ENCODE data around the gene NCCRP1.

NCCRP1 gene

DNA sequence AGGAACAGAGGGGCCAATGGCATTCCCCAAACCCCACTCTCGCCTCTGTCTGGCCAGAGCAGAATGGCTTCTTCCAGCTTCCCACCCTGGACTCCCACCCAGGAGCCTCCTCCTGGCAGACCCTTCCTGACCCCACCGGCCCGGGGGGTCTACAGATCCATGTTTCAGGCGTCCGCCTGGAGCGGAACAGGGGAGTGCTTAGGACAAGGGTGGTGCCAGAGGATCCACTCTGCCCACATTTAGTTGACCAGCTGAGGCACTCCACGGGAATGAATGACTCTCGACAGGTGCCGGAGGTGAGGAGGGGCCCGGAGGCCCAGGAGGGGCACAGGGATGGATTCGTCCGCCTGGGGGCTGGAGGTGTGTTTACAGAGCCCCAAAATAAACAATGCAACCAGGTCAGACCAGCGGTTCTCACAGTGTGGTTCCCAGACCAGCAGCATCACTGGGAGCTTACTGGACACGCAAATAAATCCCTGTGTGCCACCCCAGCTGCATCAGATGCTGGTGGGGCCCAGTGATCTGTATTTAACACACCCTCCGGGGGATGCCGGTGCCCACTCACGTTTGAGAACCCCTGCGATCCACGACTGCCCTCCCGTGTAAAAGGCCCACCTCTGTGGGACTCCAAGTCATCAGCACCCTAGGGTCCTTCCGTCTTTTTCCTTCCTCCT is 15.1 kb upstream of the NCCRP1 start:
- DNase-seq = no peak

DNA sequence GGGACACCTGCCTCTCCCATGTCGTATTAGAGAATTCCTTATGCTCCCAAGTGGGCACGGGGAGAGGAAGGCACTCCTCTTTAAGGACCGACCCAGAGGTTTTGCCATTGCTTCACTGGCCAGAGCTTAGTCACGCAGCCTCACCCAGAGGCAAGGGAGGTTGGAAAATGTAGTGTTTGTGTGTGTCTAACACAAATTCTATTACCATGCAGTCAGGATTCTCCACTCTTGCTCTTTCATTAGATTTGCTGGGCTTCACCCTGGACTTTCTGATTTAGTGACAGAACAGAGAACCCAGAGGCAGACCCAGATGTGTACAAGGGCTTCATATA is 14.6 kb upstream of the NCCRP1 start:
- no peak for DNase-seq

DNA sequence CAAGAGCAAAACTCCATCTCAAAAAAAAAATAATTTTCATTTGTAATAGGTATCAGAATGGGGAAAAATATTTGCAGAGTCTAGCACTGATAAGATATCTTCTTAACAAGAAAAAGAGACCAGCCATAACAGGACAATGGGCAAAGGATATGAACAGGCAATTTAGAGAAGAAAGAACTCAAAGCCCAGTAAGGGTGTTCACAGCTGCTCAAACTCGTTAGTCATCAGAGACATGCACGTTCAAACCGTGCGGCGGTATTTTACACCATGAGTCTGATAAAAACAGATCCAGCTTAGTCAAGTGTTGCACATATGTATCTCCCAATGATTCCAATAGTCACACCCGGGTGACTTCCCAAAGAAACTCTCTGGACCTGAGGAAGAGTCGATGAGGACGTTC is 13.7 kb upstream of the NCCRP1 start:
- DNase-seq = no peak

DNA sequence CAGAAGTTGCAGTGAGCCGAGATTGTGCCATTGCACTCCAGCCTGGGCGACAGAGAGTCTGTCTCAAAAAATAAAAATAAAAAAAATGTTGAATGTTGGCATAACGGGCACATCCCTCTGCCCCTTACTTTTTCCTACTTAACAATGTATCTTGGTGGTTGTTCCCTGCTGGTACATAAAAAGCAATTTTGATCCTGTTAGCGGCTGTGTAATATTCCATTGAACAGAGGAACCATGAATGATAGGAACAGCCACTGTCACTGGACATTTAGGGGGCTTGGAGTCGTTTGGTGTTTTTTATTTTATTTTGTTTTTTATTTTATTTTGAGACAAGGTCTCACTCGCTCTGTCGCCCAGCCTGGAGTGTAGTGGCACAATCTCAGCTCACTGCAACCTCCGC is 10.4 kb upstream of the NCCRP1 start:
- no peak for DNase-seq

DNA sequence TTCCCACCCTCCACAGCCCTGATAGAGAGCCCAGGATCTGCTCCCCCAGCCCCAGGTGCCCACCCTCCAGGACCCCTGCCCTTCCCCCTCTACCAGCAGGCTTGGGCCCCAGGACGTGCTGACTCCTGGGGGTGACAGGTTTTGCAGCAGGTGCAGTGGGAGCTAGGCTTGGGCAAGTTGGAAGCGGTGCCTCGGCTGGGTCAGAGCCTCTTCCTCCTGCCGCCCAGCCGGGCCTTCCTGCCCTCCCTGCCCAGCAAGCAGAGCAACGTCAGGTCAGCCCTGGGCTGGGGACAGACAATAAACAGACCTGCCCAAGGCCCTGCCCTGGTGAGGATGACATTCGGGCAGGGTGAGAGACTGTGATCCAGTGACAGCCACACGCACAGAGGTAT is 9.2 kb upstream of the NCCRP1 start:
- DNase-seq = no peak

DNA sequence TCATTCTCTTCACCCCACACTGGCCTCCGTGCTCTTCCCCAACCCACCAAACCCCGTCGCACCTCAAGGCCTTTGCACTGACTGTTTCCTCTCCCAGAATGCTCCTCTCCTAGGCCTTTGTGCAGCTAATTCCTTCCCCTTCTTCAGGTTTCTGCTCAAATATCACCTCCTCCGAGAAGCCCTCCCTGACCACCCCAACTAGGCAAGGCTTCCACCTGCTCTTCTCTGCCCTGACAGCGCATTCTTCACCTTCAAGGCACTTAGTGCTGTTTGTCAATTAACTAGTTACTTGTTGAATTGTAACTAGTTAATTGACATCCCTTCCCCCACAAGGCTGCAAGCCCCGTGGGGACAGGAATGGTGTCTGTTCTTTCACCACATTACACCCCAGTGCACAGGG is 7.8 kb upstream of the NCCRP1 start:
- no peak for DNase-seq

DNA sequence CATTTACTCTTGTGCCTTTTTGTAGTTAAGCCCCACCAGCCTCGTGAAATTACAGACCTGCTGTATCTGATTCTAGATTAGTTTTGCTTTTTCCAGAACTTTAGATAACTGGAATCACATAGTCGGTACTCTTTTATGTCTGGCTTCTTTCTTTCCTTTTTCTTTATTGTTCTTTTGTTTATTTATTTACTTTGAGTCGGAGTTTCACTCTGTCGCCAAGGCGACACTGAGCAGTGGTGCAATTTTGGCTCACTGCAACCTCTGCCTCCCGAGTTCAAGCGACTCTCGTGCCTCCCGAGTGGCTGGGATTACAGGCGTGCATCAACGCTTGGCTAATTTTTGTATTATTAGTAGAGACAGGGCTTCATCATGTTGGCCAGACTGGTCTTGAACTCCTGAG is 6.0 kb upstream of the NCCRP1 start:
- DNase-seq = no peak

DNA sequence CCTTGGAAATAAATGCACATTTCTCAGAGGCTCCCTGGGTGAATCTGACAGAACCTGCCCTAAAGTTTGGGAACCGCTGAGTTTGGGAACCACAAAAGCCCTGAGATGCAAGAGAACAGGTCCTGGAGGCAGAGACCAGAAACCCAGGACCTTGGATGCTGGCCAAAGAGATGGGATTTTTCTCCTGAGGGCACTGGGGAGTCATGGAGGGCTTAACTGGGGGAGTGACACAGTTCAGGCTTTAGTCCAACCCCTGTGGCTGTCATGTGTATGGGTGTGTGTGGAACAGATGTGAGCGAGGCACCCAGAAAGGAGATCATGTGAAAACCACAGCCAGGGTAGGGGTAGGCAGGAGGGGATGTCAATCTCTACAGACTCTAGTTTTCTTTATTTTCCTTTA is 3.9 kb upstream of the NCCRP1 start:
- DNase-seq = no peak

DNA sequence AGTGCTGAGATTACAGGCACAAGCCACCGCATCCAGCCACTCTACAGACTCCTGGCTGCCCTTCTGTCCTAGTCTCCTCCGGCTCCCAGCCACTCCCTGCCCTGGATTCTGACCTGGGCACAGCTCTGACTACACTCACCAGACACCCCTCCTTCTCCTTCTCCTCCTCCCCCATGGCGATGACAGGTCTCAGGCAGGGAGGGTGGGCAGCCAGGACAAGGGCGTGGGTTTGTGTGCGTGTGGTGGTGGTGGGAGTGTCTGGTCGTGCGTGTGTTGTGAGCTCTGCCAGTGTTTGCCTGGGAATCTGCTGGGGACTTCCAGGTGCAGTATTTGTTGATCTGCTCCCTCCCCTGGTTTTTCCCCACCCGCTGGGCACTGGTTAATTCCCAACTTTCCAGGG is 3.0 kb upstream of the NCCRP1 start:
- no peak for DNase-seq

DNA sequence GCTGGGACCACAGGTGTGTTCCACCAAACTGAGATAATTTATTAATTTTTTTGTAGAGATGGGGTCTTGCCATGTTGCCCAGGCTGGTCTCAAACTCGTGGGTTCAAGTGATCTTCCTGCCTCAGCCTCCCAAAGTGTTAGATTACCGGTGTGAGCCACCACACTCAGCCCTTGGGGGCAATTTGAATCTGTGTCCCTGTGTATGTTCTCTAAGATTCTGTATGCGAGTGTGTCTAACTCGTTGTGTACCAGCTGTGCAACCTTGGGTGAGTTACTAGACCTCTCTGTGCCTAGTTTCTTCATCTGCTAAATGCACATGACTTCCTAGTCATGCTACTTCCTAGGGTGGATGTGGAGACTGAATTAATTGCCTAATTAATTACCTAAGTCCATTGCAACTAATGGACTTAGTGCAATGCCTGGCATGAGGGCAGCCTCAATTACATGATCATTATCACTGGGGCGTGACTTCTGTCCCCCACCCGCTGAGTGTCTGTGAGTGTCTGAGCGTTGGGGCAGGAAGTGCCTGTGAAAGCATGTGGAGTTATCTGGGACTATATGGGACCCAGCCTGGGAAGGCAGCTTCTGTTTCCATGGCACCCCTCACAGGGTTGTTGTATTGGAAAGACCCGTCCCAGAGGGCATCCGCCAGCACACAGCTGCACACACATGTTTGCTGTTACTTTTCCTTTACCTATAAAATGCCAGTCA is 1.8 kb upstream of the NCCRP1 start:
- no peak for DNase-seq

DNA sequence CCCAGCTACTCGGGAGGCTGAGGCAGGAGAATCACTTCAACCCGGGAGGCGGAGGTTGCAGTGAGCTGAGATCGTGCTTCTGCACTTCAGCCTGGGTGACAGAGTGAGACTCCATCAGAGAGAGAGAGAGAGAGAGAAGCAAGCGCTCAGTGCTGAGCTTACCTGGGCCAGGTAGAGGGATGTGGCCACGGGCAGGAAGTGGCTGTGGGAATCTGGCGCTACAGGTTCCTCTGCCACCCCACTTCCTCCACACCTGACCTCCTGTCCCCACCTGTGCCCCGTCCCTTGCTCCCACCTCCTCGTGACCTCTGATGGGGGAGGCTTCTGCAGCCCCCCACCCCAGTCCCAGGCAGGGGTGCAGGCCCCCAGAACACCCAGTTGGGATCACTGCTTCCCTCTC is 1.0 kb upstream of the NCCRP1 start:
- no peak for DNase-seq

DNA sequence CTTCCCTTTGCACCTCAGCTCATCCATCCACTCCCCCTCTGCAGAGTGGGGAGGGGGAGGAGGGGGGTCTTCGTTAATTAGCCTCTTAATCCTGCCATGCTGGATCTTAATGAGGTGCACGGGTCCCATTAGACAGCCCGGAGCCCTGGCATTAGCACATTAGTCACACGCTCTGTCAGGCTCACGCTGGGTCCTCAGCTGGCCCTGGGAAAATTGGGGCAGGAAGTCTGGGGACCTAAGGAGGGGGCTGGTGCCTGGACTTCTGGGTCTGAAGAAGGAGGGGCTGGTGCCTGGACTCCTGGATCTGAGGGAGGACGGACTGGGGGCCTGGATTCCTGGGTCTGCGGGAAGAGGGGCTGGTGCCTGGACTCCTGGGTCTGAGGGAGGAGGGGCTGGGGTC is 444 bp upstream of the NCCRP1 start:
- no peak for DNase-seq

DNA sequence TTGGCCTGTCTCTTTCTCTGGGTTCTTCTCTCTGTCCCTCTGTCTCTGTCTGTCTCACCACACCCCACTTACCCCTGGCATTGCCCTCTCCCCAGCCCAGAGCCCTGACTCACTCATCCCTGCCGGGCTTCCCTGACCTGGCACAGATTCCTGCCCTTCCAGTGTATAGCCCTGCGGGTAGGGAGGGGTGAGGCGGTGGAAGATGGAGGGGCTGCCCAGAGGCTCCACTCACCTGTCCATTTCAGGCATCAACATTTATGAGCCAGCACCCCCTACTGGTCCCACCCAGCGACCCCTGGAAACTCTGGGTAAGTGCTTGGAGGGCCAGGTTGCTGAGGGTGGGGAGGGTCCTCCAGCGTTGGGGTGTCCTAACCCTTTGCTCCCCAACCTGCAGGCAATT is 1.0 kb downstream of the NCCRP1 start:
- DNase-seq = no peak

DNA sequence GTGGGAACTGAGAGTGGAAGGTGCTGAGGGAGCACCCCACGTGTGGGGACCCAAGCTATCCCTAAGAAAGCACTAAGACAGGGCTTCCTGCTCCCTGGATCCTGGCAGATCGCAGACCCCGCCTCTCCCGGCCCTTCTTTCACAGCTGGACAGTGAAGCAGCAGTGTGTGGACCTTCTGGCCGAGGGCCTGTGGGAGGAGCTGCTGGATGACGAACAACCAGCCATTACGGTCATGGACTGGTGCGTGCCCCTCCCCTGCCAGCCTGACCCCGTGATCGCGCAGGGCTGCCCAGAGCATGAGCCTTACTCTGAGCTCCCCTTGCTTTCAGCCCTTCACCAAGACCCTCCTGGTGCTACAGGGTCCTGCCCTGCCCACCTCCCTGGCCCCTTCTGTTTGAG is 2.3 kb downstream of the NCCRP1 start:
- no peak for DNase-seq

DNA sequence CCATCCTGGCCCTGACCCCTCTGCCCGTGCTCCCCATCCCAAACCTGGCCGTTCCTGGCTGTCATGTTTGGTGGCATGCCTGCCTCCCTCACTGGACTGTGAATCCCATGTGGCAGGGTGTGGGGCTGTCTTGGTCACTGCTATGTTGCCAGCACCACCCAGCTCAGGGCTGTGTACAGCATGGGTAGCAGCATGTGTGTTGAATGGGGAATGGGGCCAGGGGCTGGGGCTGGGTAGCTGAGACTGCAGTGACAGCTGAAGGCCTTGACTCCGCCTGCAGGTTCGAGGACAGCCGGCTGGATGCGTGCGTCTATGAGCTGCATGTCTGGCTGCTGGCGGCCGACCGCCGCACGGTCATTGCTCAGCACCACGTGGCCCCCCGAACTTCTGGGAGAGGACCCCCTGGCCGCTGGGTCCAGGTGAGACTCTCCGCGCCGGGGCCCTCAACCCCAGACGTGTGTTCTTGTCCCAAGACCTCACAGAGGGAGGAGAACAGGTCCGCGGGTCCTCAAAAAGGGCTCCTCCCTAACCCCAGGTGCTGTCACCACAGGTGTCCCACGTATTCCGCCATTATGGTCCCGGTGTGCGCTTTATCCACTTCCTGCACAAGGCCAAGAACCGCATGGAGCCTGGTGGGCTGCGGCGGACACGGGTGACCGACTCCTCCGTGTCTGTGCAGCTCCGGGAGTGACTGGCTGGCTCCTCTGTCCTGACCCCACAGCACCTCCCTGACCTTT is 3.5 kb downstream of the NCCRP1 start:
- DNase-seq = no peak

DNA sequence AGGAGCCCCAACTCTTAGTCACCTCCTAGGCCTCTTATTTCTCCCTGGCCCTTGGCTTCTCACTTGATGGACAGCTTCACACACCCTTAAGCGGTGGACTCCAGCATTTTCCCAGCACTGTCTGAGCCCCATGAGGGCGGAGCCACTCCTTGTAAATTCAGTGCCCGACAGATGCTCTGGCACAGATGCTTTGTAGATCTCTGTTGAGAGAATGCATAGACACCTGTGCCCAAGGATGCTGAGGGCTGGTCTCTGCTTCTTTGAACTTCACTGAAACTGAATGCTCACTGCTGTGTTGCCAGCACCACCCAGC is 4.0 kb downstream of the NCCRP1 start:
- no peak for DNase-seq

DNA sequence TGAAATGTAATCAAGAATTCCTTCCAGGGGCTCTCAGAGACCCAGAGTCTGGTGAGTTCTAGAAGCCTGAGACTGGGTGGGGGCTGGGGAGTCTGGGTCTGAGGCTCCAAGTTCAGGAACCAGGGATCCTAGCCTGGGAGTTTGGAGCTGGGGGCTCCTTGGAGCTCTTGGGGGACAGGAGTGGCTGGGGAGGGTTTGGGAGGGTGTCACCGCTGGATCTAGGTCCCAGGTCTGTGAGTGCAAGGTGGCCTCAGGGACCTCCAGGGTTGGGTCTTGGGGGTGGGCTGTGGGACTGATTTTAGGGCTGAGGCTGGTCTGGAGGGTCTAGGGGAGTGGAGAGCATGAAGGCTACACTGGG is 6.2 kb downstream of the NCCRP1 start:
- DNase-seq = no peak

DNA sequence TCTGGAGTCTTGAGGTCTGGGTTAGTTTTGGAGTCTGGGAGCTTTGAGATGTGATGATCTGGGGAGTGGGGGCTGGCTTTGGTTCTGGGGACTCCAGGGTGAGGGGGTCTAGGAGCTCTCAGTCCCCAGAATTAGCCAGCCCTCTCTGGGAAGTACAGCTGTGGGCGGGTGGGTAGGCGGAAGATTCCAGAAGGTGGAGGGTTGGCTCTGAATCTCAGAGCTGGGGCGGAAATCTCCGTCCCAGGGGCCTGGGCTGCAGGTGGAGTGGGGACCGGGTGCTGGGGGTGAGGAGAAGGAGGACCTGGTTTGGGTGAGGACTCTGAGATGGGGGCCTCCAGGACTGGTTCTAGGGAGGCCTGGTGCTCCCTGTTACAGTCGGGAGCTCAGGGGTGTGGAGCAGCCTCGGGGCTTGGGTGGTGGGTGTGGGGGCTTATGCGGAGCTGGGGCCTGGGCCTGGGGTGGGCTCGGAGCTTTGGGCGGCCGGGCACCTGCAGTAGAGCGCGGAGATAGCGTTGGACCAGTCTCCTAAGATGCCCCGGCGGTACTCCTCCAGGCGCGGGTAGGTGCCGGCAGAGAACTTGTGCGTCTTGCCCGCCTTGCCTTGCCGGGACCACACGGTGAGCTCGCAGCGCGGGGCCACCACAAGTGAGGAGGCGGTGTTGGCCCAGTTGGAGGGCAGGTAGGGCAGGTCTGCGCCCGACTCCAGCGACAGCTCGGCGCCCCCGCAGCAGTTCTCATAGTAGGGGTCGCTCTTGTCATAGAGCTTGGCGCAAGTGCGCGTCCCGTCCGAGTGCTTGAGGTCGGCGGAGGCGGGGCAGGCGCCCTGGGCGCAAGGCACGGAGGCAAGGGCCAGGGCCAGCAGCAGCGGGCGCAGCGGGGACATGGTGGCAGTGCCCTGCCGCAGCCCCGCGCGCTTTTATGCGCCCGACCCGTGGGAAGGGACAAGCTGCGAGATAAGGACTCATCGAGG is 6.9 kb downstream of the NCCRP1 start, which contains the start of gene SYCN:
Gene SYCN (minus strand): TSS at position 892 of the 970 bp plus-strand sequence. CDS start 9 bp downstream, at position 883.
- no peak for DNase-seq

DNA sequence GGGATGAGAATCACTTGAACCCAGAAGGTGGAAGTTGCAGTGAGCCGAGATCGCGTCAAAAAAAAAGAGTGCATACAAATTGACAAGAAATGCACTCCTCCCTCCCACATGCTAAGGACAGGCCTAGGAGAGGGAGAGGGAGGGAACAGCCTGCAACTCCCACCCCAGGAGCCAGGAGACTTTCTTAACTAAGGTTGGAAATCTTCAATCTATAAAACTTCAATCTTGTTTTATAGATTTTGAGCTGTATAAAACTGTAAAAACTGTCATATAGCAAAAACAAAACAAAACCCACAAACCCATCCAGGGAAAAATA is 8.6 kb downstream of the NCCRP1 start:
- DNase-seq = no peak

DNA sequence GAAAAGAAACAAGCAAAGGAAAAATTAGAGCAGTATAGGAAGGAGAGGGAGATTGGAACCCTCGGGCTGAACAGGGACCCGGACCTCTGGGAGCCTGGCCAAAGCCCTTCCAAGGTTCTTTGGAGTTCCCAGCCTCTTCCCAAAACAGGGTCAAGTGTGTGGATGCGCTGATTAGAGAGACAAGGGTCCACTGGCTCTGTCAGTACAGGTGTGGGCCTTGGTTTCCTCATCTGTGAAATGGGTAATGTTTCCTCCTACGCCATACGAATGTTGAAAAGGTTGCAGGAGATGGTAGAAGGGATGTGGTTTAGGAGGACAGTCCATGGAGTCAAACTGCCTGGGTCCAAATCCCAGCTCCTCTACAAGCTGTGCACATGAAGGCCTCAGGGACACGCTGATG is 9.4 kb downstream of the NCCRP1 start:
- no peak for DNase-seq

DNA sequence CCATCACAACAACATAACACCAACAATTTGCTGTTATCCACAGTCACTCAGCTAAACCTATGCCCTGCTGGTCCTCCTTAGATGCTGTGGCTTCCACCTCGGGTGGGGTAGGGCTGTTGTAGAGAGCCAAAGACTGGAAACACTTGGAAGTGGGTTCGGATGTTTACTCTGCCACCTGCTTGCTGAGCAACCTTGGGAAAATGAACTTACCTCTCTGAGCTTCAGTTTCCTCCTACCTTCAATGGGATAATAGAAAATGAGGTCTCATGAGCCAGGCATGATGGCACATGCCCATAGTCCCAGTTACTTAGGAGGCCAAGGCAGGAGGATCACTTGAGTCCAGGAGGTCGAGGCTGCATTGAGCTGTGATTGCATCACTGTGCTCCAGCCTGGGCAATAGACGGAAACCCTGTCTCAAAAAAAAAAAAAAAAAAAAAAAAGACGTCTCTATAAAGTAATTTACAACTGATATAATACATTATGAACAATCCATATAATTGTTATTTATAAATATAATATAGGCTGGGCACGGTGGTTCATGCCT is 10.6 kb downstream of the NCCRP1 start:
- DNase-seq = no peak

DNA sequence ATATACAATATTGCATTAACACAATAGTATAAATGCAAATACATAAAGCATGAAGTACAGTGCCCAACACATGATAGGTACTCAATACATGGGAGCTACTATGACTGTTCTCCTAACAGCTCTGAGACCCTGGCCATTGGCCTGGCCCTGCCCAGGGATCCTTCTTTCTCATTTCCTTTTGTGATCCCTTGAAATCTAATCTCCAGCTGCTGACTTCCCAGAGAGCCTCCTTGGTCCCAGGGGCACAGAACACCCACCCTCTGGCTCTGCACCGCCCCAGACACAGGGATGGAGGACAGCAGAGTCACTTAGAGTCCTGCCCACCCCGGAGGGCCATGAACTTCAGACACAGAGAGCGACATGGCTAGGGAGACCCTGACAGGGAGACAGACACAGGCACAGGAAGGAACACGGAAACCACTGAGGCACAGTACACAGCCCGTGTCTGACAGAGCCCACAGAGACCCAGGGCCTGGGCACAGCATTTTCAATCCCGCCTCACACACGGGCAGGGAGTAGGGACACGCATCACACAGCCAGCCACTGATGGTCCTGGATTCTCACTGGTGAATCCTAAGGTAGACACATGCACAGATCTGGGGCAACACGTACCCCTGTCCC is 11.5 kb downstream of the NCCRP1 start:
- DNase-seq = no peak

DNA sequence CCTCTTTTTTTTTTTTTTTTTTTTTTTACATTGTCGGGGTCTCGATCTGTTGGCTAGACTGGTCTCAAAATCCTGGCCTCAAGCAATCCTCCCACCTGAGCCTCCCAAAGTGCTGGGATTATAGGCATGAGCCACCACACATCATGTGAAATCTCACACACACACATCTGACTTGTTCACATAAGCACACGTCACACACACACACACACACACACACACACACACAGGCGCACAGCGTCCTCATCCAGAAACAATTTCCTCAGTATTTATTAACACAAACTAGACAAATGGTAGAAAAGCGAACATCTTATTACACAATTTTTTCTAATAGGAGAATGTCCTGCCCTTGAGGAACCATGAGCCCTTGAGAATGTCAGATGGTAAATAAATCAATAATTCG is 12.4 kb downstream of the NCCRP1 start:
- no peak for DNase-seq

Data from NCI-H1930 (cell line).